GM18505 (cell line): Measurements from ENCODE around the gene LSM2.
"Not testable (repeated sequence)": the region's sequence is repeated elsewhere in the genome, so short reads cannot be mapped to it uniquely, and the experiment has no call there.

Experiments used
- ATAC-seq: cut with Tn5 transposase; IDR thresholded peaks from one replicate; pipeline ENCODE4 v1.9.1; 2021; ENCODE audit not compliant: unreplicated experiment
- POLR2A ChIP-seq: IDR thresholded peaks from 4 replicates; pipeline ENCODE4 v1.6.1; 2011; ENCODE audit warnings: borderline replicate concordance; ENCODE audit not compliant: insufficient read depth, insufficient read length; ENCODE audit errors: extremely low read depth

LSM2 gene

DNA sequence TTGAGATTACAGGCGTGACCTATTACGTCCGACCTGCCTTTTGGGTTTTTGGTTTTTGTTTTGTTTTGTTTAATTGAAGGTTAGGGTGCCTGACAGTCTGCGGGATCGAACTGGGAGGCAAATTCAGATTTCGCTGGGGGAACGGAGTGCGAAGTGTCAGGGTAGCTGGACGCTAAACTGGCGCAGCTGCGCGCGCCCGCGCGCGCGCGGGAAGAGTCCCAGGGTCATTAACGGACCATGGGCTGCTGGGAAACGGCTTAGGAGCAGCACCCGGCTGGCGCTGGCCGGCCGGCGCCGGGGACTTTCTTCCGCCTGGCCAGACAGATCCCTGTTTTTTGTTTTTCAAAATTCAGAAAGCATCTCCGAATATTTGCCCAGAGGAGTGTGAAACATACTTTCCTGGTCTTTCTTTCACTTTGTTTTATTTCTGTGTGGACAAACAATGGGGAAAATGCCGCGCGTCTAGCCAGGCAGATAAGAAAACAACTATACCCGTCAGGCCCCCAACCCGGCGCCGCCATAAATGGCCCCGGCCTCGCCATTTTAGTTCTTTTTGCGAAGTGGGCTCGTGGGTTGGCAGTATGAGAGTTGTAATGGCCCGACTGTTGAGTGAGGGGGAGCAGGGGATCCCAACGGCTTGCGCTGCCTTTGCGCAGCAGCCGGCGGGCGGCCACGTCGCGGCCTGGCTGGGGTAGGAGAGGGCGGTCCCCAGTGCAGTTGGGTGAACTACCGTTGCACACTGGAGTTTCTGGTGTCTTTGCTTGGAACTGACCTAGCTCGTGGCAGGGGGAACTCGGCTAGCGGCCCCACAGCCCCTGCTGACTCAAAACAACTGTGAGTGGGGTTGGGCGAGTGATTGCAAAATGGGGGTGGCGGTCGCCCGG is 27.8 kb upstream of the LSM2 start:
- no peak for ATAC-seq
- peak; percentile 99 for TF ChIP-seq POLR2A

DNA sequence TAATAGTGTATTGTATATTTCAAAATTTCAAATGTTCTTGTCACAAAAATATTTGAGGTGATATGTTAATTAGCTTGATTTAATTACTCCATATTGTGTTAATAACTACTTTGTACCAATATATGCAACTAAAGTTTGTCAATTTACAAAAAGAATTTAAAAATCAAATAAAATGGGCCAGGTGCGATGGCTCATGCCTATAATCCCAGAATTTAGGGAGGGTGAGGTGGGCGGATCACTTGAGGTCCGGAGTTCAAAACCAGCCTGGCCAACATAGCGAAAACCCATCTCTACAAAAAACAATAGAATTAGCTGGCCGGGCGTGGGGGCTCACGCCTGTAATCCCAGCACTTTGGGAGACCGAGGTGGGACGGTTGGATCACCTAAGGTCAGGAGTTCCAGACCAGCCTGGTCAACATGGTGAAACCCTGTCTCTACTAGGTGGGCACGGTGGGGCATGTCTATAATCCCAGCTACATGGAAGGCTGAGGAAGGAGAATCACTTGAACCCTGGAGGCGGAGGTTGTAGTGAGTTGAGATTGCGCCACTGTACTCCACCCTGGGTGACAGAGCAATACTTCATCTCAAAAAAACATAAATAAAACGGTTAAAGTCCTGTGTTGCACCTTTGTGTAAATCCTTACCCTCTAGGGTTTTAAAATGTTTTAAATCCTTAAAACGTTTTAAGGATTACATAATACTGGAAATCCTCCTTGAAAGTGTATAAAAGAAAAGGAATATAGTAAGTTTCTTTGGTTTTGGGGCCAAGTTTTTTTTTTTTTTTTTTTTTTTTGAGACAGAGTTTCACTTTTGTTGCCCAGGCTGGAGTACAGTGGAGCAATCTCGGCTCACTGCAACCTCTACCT is 24.8 kb upstream of the LSM2 start:
- ATAC-seq, result no peak
- TF ChIP-seq POLR2A, result no peak

DNA sequence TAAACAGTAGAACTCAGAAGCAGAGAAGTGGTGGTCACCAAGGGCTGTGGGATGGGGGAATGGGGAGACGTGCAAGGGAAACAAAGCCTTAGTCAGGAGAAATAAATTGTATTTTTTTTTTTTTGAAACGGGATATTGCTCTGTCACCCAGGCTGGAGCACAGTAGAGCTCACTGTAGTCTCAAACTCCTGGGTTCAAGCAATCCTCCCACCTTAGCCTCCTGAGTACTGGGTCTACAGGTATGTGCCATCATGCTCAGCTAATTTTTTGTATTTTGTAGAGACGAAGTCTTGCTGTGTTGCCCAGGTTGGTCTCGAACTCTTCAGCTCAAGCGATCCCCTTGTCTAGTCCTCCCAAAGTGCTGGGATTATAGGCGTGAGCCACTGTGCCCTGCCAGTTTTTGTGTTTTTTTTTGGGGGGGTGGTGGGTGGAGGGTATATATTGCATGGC is 24.1 kb upstream of the LSM2 start:
- TF ChIP-seq POLR2A, result no peak

DNA sequence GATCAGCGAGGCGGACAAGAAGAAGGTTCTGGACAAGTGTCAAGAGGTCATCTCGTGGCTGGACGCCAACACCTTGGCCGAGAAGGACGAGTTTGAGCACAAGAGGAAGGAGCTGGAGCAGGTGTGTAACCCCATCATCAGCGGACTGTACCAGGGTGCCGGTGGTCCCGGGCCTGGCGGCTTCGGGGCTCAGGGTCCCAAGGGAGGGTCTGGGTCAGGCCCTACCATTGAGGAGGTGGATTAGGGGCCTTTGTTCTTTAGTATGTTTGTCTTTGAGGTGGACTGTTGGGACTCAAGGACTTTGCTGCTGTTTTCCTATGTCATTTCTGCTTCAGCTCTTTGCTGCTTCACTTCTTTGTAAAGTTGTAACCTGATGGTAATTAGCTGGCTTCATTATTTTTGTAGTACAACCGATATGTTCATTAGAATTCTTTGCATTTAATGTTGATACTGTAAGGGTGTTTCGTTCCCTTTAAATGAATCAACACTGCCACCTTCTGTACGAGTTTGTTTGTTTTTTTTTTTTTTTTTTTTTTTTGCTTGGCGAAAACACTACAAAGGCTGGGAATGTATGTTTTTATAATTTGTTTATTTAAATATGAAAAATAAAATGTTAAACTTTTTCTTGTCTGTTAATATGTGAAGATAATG is 23.0 kb upstream of the LSM2 start:
- TF ChIP-seq POLR2A, result no peak
- ATAC-seq, result no peak

More for the DNA sequence above, 24.1 kb upstream of the LSM2 start:
- ATAC-seq, result no peak

GRCh38 chr6:31827286-31828079 is 20.7 kb upstream of the LSM2 start, which contains the start of gene HSPA1B:
Gene HSPA1B, plus strand, starts transcription at chr6:31827738. Its CDS starts 213 bp downstream, at chr6:31827951.
- ATAC-seq, result peak; percentile 59
- peak; percentile 99 for TF ChIP-seq POLR2A

- no peak for TF ChIP-seq POLR2A
- no peak for ATAC-seq
These were observed 20.1 kb upstream of the LSM2 start for GRCh38 chr6:31826793-31827285.

DNA sequence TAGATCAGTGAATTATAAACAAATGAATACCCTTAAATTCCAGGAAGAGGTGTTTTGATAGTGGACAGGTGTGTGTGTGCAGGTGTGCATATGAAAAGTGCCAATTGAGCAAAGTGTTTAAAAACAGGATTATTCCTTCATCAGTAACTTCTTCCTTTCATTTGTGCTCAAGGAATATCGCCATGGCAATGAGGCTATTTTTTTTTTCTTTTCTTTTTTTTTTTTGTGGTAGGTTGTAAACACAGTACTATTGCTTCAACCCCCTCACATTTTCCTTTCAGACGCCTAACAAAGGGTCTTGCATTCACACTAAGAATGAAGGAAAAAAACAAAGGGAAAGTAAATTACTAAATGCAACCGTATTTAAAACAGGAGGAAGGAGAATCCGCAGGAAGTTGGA is 18.8 kb upstream of the LSM2 start:
- no peak for TF ChIP-seq POLR2A
- ATAC-seq, result no peak

DNA sequence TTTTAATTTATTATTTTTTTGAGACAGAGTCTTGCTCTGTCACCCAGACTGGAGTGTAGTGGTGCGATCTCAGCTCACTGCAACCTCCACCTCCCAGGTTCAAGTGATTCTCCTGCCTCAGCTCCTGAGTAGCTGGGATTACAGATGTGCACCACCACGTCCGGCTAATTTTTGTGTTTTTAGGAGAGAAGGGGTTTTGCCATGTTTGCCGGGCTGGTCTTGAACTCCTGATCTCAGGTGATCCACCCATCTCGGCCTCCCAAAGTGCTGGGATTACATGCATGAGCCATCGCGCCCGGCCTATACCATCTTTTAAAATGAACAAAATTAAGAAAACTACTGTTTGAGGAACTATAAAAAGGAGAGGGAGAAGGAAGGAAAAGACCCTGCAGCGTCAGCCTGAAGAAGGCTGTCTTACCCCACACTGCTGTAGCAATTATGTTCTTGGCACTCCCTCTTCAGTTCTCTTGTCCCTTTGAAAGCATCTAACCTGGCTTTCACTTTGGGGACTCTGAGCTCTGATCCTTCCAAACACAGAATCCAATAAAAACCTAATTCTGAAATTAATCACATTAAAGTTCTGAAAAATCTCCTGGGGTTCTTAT is 16.9 kb upstream of the LSM2 start:
- ATAC-seq, result not testable (repeated sequence)

- no peak for TF ChIP-seq POLR2A
- peak; percentile 41 for ATAC-seq
These were observed 15.5 kb upstream of the LSM2 start for GRCh38 chr6:31822036-31822821.

- ATAC-seq, result peak; percentile 29
- peak; percentile 91 for TF ChIP-seq POLR2A
These were observed 14.7 kb upstream of the LSM2 start for GRCh38 chr6:31821301-31822035.

- ATAC-seq, result not testable (repeated sequence)
These were observed 13.6 kb upstream of the LSM2 start for GRCh38 chr6:31820399-31820798.

DNA sequence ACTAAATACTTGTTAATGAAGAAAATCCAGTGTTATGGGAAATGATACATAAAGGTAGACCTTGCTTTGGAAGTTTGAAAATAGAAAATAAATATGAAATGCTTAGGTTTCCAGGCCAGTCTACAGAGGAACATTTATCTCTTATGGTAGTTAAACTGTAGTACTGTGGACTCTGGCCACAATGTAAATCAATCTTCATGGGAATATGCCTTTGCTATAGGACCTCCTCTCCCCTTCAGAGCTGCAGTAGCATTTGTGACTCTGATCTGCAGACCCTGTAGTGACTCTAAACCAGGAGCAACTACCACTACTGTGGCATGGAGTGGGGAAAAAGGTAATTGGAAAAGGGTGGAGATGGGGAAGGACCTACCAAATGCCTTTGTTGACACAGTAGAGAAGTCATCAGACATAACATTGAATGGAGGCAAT is 13.1 kb upstream of the LSM2 start:
- no peak for ATAC-seq
- TF ChIP-seq POLR2A, result no peak

DNA sequence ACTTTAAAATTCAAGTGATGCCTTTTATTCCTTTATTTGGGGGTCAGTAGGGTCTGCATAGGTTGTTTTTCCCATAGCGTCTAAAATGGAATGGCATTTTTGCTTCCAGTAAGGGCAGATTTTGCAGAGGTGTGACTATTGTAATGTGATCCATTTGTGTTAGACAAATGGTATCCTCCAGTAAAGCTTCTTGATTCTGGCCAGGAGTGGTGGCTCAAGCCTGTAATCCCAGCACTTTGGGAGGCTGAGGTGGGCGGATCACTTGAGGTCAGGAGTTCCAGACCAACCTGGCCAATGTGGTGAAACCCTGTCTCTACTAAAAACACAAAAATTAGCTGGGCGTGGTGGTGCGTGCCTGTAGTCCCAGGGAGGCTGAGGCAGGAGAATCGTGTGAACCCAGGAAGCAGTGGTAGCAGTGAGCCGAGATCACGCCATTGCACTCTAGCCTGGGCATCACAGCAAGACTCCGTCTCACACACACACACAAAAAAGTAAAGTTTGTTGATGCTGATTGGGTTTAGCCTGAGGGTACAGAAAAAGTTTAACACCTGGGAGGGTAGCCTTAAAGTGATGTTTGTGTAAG is 11.3 kb upstream of the LSM2 start:
- ATAC-seq, result not testable (repeated sequence)

GRCh38 chr6:31817133-31817928 is 10.6 kb upstream of the LSM2 start:
- not testable (repeated sequence) for ATAC-seq
